MM.1S (cell line): ENCODE results near the gene ZNF385A.

Experiments used
- DNase-seq: peaks from one replicate; pipeline ENCODE4 v3.0.0-alpha.2; 2015
- H2AFZ ChIP-seq: fragments of 300-600 bp; sonication (generic); 2 replicates; pipeline ENCODE4 v1.6.0; 2016; ENCODE audit warnings: antibody characterized with exemption, low read length
- H3F3A ChIP-seq: fragments of 300-600 bp; sonication (generic); 2 replicates; pipeline ENCODE4 v1.6.1; 2016; ENCODE audit warnings: mild to moderate bottlenecking, antibody characterized with exemption, low read length, moderate library complexity, mixed read lengths; ENCODE audit not compliant: insufficient read depth
- H3K27ac ChIP-seq: fragments of 300-600 bp; sonication (generic); 2 replicates; pipeline ENCODE4 v1.5.1; 2016; ENCODE audit warnings: mild to moderate bottlenecking, low read length
- H3K27me3 ChIP-seq: fragments of 300-600 bp; sonication (generic); replicated peaks from 2 replicates; pipeline ENCODE4 v1.6.0; 2016; ENCODE audit warnings: low read length; ENCODE audit not compliant: insufficient read depth
- H3K36me3 ChIP-seq: fragments of 300-600 bp; sonication (generic); replicated peaks from 2 replicates; pipeline ENCODE4 v1.6.1; 2016; ENCODE audit warnings: mild to moderate bottlenecking, low read length, mixed read lengths; ENCODE audit not compliant: insufficient read depth
- H3K4me1 ChIP-seq: fragments of 300-600 bp; sonication (generic); 2 replicates; pipeline ENCODE4 v1.6.1; 2016; ENCODE audit warnings: low read length, mixed read lengths
- H3K4me2 ChIP-seq: fragments of 300-600 bp; sonication (generic); 2 replicates; pipeline ENCODE4 v1.6.0; 2016; ENCODE audit warnings: low read depth, low read length
- H3K4me3 ChIP-seq: fragments of 300-600 bp; sonication (generic); 2 replicates; pipeline ENCODE4 v1.5.1; 2016; ENCODE audit warnings: low read length, mixed read lengths
- H3K79me2 ChIP-seq: fragments of 300-600 bp; sonication (generic); 2 replicates; pipeline ENCODE4 v1.6.1; 2016; ENCODE audit warnings: mixed run types, low read length, mixed read lengths
- H3K9ac ChIP-seq: fragments of 300-600 bp; sonication (generic); 2 replicates; pipeline ENCODE4 v1.6.1; 2016; ENCODE audit warnings: low read length, mixed read lengths
- H3K9me2 ChIP-seq: fragments of 300-600 bp; sonication (generic); replicated peaks from 2 replicates; pipeline ENCODE4 v1.6.1; 2016; ENCODE audit warnings: mild to moderate bottlenecking, low read length, mixed read lengths; ENCODE audit not compliant: insufficient read depth
- H3K9me3 ChIP-seq: fragments of 300-600 bp; sonication (generic); replicated peaks from 2 replicates; pipeline ENCODE4 v1.6.1; 2016; ENCODE audit warnings: mild to moderate bottlenecking, low read length, mixed read lengths; ENCODE audit not compliant: insufficient read depth
- H4K20me1 ChIP-seq: fragments of 300-600 bp; sonication (generic); 2 replicates; pipeline ENCODE4 v1.6.1; 2016; ENCODE audit warnings: mild to moderate bottlenecking, low read length, moderate library complexity, mixed read lengths; ENCODE audit not compliant: insufficient read depth
- EZH2 ChIP-seq: fragments of 300-600 bp; sonication (generic); optimal IDR thresholded peaks from 2 replicates; pipeline ENCODE3; 2017; ENCODE audit warnings: low read depth, mild to moderate bottlenecking, antibody characterized with exemption, low read length, mixed read lengths
- EZH2phosphoT487 ChIP-seq: fragments of 300-600 bp; sonication (generic); IDR thresholded peaks from 2 replicates; pipeline ENCODE4 v1.6.1; 2018; ENCODE audit warnings: antibody characterized with exemption, low read length
- TF ChIP-seq, protein P1 (sequence below): fragments of 300-600 bp; sonication (generic); IDR thresholded peaks from 2 replicates; pipeline ENCODE4 v1.5.1; 2016; ENCODE audit warnings: antibody characterized with exemption, low read length, mixed read lengths

Gene ZNF385A

DNA sequence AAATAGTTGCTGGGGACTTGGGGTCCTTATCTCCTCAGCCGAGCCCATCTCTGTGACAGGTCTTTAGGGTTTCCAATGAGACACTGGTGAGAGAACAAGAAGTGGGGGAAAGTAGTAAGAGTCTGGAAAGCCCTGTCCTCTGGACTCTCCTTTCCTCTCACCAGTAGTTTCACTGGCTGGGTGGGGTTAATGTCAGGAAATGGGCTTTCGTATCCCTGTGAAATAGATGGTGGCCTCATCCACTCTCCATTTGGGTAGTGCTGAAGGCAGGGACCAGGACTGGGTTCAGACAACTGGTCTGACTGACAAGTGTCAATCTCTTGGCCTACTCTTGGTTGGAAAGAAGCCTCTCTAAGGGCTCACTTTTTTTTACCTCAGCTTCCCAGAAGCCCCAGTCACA, 7.5 kb downstream of the ZNF385A start:
- Histone ChIP-seq H3K4me3 (no peak overlapping the region), H3K27me3 (peaks cover 36% of the 10 kb centered on the region), H3K4me1 (peaks cover 3% of the 10 kb centered on the region; the same call in 1 of the 2 replicates), H3K27ac (no peak overlapping the region), H3K9me2 (no peaks in the 10 kb centered on the region), H4K20me1 (no peaks in the 10 kb centered on the region), H2AFZ (no peak overlapping the region), H3F3A (peaks cover 5% of the 10 kb centered on the region), H3K9ac (no peak overlapping the region), H3K79me2 (no peaks in the 10 kb centered on the region), H3K36me3 (no peaks in the 10 kb centered on the region), H3K4me2 (no peak overlapping the region), H3K9me3 (no peaks in the 10 kb centered on the region)
- TF ChIP-seq, protein P1, sequence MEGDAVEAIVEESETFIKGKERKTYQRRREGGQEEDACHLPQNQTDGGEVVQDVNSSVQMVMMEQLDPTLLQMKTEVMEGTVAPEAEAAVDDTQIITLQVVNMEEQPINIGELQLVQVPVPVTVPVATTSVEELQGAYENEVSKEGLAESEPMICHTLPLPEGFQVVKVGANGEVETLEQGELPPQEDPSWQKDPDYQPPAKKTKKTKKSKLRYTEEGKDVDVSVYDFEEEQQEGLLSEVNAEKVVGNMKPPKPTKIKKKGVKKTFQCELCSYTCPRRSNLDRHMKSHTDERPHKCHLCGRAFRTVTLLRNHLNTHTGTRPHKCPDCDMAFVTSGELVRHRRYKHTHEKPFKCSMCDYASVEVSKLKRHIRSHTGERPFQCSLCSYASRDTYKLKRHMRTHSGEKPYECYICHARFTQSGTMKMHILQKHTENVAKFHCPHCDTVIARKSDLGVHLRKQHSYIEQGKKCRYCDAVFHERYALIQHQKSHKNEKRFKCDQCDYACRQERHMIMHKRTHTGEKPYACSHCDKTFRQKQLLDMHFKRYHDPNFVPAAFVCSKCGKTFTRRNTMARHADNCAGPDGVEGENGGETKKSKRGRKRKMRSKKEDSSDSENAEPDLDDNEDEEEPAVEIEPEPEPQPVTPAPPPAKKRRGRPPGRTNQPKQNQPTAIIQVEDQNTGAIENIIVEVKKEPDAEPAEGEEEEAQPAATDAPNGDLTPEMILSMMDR, result no peak
- TF ChIP-seq EZH2 (no peak), EZH2phosphoT487 (no peak)
- no peak for DNase-seq

DNA sequence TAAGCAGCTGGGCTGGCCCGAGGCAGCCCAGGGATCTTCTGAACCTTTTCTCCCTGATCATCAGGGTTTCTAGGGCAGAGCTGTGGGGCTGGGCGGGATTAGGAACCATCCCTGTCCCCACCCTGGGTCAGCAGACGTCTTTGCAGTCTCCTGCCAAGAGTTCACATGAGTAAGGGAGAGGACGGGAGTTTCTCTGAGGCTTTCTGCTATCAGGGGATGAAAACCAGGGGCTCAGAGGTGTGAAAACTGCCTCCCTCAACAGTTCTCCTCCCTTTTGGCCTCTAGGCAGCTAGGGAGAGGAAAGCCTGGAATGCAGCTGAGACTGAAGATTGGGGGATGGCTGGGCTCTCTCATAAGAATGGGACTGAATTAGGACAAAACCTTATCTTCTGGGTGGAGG, 7.9 kb downstream of the ZNF385A start:
- H3K36me3 ChIP-seq, result no peaks in the 10 kb centered on the region
- no peaks in the 10 kb centered on the region for H3K9me3 ChIP-seq
- H3K4me1 ChIP-seq, result peaks cover 3% of the 10 kb centered on the region; the same call in 1 of the 2 replicates
- peaks cover 40% of the 10 kb centered on the region for H3K27me3 ChIP-seq
- no peak overlapping the region for H3K4me3 ChIP-seq
- H3K4me2 ChIP-seq, result no peak overlapping the region
- no peak overlapping the region for H2AFZ ChIP-seq
- DNase-seq, result no peak
- no peak overlapping the region for H3K27ac ChIP-seq
- peaks cover 5% of the 10 kb centered on the region for H3F3A ChIP-seq
- TF ChIP-seq, protein P1, result no peak
- TF ChIP-seq EZH2 (no peak), EZH2phosphoT487 (no peak)
- H3K9me2 ChIP-seq, result no peaks in the 10 kb centered on the region
- no peaks in the 10 kb centered on the region for H3K79me2 ChIP-seq
- H3K9ac ChIP-seq, result no peak overlapping the region
- H4K20me1 ChIP-seq, result no peaks in the 10 kb centered on the region

DNA sequence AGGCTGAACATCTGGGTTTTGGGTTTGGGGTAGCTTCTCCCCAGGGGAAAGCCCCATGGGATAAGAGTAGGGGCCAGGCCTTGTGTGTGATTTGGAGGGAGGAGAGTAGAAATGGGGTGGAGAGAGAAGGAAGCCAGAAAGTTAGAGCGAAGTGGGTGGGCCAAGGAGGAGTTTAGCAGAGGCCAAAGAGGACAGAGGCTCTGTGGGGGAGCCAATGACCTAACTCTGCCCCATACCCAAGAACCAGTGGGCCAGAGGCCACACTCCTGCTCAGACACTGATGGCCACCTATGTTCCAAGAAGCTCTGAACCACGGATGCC, 9.3 kb downstream of the ZNF385A start:
- Histone ChIP-seq H3K27me3 (peaks cover 50% of the 10 kb centered on the region), H3K4me1 (peaks cover 3% of the 10 kb centered on the region; the same call in 1 of the 2 replicates), H3K36me3 (no peaks in the 10 kb centered on the region), H4K20me1 (no peaks in the 10 kb centered on the region), H3F3A (peaks cover 5% of the 10 kb centered on the region), H3K4me3 (no peak overlapping the region), H3K79me2 (no peaks in the 10 kb centered on the region), H3K27ac (no peak overlapping the region), H2AFZ (no peak overlapping the region), H3K9me2 (no peaks in the 10 kb centered on the region), H3K9me3 (no peaks in the 10 kb centered on the region), H3K4me2 (no peak overlapping the region), H3K9ac (no peak overlapping the region)
- no peak for DNase-seq
- TF ChIP-seq EZH2phosphoT487 (no peak), EZH2 (no peak)
- TF ChIP-seq, protein P1, result no peak
